HG02973 (cell line): Measurements from ENCODE around the gene ADRA1B.

Source experiments
- ATAC-seq: cut with Tn5 transposase; IDR thresholded peaks from one replicate; pipeline ENCODE4 v1.9.1; 2021; ENCODE audit warnings: moderate library complexity; ENCODE audit not compliant: unreplicated experiment

Gene ADRA1B

GRCh38 chr5:159915904-159916840 is at the start of gene ADRA1B:
ADRA1B (plus strand) TSS chr5:159916482; CDS start chr5:159916906, 424 bp downstream.
- no peak for ATAC-seq

GRCh38 chr5:159873680-159874079 is 42.6 kb upstream of the ADRA1B start:
- no peak for ATAC-seq

- no peak for ATAC-seq
Measured at GRCh38 chr5:159874263-159874662, 42.0 kb upstream of the ADRA1B start.

GRCh38 chr5:159877016-159877415 is 39.3 kb upstream of the ADRA1B start:
- no peak for ATAC-seq

- ATAC-seq = no peak
Measured at GRCh38 chr5:159877894-159878448, 38.3 kb upstream of the ADRA1B start.

GRCh38 chr5:159878988-159879471 is 37.3 kb upstream of the ADRA1B start:
- ATAC-seq = no peak

GRCh38 chr5:159880676-159881075 is 35.6 kb upstream of the ADRA1B start:
- ATAC-seq = no peak

GRCh38 chr5:159881967-159882366 is 34.3 kb upstream of the ADRA1B start:
- ATAC-seq = no peak

GRCh38 chr5:159883522-159883950 is 32.7 kb upstream of the ADRA1B start:
- ATAC-seq = no peak

GRCh38 chr5:159884917-159885620 is 31.2 kb upstream of the ADRA1B start:
- no peak for ATAC-seq

- no peak for ATAC-seq
Measured at GRCh38 chr5:159886296-159886695, 30.0 kb upstream of the ADRA1B start.

GRCh38 chr5:159887050-159887449 is 29.2 kb upstream of the ADRA1B start:
- no peak for ATAC-seq

GRCh38 chr5:159888860-159889259 is 27.4 kb upstream of the ADRA1B start:
- ATAC-seq = no peak

GRCh38 chr5:159890141-159890540 is 26.1 kb upstream of the ADRA1B start:
- no peak for ATAC-seq

- ATAC-seq = no peak
Measured at GRCh38 chr5:159891371-159891770, 24.9 kb upstream of the ADRA1B start.

GRCh38 chr5:159893040-159893695 is 23.1 kb upstream of the ADRA1B start:
- no peak for ATAC-seq

- ATAC-seq = no peak
Measured at GRCh38 chr5:159894149-159894720, 22.0 kb upstream of the ADRA1B start.

- no peak for ATAC-seq
Measured at GRCh38 chr5:159897786-159898393, 18.4 kb upstream of the ADRA1B start.

GRCh38 chr5:159899067-159900049 is 16.9 kb upstream of the ADRA1B start:
- ATAC-seq = no peak
